Measurements from ENCODE around the gene NRP1.

Gene NRP1

DNA sequence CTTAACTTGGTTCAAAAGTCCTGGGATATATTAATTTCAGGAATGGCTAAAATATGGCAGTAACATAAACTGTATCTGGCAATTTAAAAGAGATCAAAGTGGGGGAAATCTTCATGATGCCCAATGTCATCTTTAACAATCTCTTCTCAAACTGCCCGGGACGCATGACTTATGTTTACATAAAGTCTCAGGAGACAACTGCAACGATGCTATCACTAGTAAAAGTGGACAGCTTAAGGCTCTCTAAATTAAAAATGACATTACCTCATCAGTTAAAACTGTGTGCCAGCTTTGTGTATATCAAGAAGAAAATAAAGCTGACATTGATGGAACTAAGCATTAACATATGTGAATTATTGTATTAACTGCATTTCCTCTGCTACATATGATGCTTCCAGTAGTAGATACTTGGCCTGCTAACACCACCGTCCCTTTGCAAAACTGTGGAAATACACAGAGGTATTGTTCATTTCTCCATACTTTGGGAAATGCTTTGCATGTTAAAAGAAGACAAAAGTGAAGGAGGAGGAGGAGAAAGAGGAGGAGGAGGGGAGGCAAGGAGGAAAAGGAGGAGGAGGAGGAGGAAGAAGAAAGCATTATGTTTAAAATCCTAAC is 62.4 kb downstream of the NRP1 start:
- H3K9me3 ChIP-seq = no peaks in the 10 kb centered on the region
- H3K9ac ChIP-seq = no peak overlapping the region
- TF ChIP-seq Cebpa-rat (IDR thresholded peaks at IDR 0.05) = no peak
- H3K27ac ChIP-seq = no peak overlapping the region
- H3K4me1 ChIP-seq = peaks cover 23% of the 10 kb centered on the region
- H3K36me3 ChIP-seq = no peaks in the 10 kb centered on the region
- H3K27me3 ChIP-seq = no peaks in the 10 kb centered on the region
- H3K4me2 ChIP-seq = no peak overlapping the region; the same call in 1 of the 2 replicates
- H3K4me3 ChIP-seq = no peak overlapping the region
- H4K20me1 ChIP-seq = no peaks in the 10 kb centered on the region

DNA sequence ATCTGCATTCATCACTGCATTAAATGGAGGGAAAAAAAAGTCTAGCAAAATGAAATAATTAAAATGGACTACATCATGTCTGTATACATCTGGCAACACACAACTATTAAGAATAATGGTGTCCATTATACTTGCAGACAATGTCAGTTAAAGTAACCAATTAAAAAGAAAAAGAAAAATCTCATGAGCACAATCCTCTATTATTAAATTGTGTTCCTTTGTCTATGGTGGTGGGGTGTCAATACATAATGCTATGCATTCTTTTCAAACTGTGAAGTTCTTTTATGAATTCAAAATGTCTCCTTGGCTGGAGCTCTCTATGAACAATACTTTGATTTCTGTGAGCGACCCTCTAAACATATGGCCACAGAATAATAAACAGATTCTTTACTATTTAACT is 63.5 kb downstream of the NRP1 start:
- TF ChIP-seq Cebpa-rat (IDR thresholded peaks at IDR 0.05) = no peak
- Histone ChIP-seq H3K9me3 (no peaks in the 10 kb centered on the region), H3K27me3 (no peaks in the 10 kb centered on the region)

DNA sequence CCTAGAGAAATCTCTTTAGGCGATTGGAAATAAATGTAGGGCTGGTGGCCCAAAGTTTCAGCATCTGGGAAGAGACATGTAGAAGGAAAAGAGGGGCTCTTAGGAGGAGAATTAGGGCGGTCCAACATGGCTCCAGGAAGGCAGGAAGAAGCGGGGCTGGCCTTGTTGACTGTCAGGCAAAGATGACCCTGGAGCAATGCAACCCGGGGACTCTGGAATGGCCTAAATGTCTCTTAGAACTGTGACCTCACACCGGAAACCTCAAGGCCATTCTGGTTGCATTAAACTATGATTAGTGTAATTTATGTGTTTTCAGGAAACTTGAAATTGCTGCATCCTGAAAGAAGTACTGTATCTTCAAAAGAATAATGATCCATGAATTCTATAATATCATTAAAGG is 66.8 kb downstream of the NRP1 start:
- no peaks in the 10 kb centered on the region for H4K20me1 ChIP-seq
- no peaks in the 10 kb centered on the region for H3K27me3 ChIP-seq
- no peaks in the 10 kb centered on the region for H3K36me3 ChIP-seq
- no peak overlapping the region for H3K27ac ChIP-seq
- H3K4me1 ChIP-seq = peaks cover 14% of the 10 kb centered on the region
- H3K9ac ChIP-seq = no peak overlapping the region
- no peak overlapping the region for H3K4me3 ChIP-seq
- H3K9me3 ChIP-seq = no peaks in the 10 kb centered on the region
- H3K4me2 ChIP-seq = no peak overlapping the region
- TF ChIP-seq Cebpa-rat (IDR thresholded peaks at IDR 0.05) = no peak

More for the DNA sequence above, 63.5 kb downstream of the NRP1 start:
- H3K27ac ChIP-seq = no peak overlapping the region
- no peak overlapping the region for H3K4me2 ChIP-seq
- H4K20me1 ChIP-seq = no peaks in the 10 kb centered on the region
- no peak overlapping the region for H3K9ac ChIP-seq
- peaks cover 23% of the 10 kb centered on the region for H3K4me1 ChIP-seq
- H3K4me3 ChIP-seq = no peak overlapping the region
- no peaks in the 10 kb centered on the region for H3K36me3 ChIP-seq

DNA sequence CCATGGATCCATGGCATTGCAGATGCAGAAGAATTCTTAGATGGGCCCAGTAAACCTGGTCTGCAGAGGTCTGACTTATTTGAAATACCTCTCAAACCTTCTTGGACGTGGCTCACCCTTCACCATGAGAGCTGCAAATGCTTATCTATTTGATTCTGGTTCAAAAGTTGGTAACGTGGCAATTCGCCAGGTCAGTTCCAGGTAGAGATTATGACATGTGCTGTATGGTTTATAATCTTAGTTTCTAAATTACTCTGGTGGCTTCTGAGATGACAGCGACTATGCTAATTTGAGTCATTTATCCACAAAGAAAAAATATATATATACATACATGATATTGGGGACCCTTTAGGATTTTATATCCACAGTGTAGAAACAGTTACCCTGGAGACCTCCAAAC is 68.8 kb downstream of the NRP1 start:
- H3K36me3 ChIP-seq = no peaks in the 10 kb centered on the region
- no peak for TF ChIP-seq Cebpa-rat (IDR thresholded peaks at IDR 0.05)
- H3K27me3 ChIP-seq = no peaks in the 10 kb centered on the region
- H3K9me3 ChIP-seq = no peaks in the 10 kb centered on the region
- no peak overlapping the region for H3K4me3 ChIP-seq
- no peaks in the 10 kb centered on the region for H4K20me1 ChIP-seq
- H3K4me2 ChIP-seq = no peak overlapping the region
- no peak overlapping the region for H3K27ac ChIP-seq
- H3K4me1 ChIP-seq = 0 out of 2 replicates have a peak, but pooled peaks cover 4% of the 10 kb centered on the region
- no peak overlapping the region for H3K9ac ChIP-seq

DNA sequence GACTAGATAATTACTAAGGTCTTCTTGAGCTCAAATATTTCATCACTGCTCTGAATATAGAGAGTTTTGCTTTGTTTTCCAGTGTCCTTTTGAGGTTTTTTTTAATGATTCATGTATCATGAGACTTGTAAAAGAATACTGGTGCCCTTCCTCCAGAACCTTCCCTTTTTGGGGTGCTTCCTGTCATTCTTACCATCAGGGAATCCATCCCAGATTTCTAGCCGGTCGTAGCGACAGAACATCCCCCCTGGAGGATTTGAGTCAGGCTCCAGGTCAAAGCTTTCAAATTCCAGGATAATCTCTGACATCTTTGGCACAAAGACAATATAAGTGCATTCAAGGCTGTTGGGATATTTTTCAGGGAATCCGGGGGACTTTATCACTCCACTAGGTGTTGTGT is 71.0 kb downstream of the NRP1 start:
- Histone ChIP-seq H3K4me1 (0 out of 2 replicates have a peak, but pooled peaks cover 4% of the 10 kb centered on the region), H3K4me2 (no peak overlapping the region), H3K9ac (no peak overlapping the region), H4K20me1 (no peaks in the 10 kb centered on the region), H3K9me3 (no peaks in the 10 kb centered on the region), H3K27me3 (no peaks in the 10 kb centered on the region), H3K36me3 (no peaks in the 10 kb centered on the region), H3K27ac (no peak overlapping the region), H3K4me3 (no peak overlapping the region)
- no peak for TF ChIP-seq Cebpa-rat (IDR thresholded peaks at IDR 0.05)

DNA sequence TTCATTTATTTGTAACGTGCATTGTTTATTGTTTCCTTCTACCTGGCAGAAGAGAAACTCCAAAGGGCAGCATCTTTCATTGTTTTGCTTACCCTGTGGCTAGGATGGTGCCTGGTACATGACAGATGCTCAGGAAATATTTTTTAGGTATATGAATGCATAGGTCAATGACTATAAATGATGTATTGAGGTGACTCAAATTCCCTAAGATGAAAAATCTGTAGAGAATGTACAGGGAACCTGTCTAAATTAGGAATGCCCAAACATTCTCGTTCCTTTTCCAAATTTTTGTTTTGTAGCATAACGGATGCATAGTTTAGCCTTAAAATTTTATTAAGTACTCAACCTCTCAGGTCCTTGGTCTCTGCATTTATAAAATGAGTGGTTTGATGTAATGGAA is 71.6 kb downstream of the NRP1 start:
- 0 out of 2 replicates have a peak, but pooled peaks cover 4% of the 10 kb centered on the region for H3K4me1 ChIP-seq
- H3K27me3 ChIP-seq = no peaks in the 10 kb centered on the region
- H3K9ac ChIP-seq = no peak overlapping the region
- TF ChIP-seq Cebpa-rat (IDR thresholded peaks at IDR 0.05) = no peak
- no peak overlapping the region for H3K4me2 ChIP-seq
- H3K4me3 ChIP-seq = no peak overlapping the region
- no peaks in the 10 kb centered on the region for H4K20me1 ChIP-seq
- no peaks in the 10 kb centered on the region for H3K36me3 ChIP-seq
- H3K27ac ChIP-seq = no peak overlapping the region
- H3K9me3 ChIP-seq = no peaks in the 10 kb centered on the region

DNA sequence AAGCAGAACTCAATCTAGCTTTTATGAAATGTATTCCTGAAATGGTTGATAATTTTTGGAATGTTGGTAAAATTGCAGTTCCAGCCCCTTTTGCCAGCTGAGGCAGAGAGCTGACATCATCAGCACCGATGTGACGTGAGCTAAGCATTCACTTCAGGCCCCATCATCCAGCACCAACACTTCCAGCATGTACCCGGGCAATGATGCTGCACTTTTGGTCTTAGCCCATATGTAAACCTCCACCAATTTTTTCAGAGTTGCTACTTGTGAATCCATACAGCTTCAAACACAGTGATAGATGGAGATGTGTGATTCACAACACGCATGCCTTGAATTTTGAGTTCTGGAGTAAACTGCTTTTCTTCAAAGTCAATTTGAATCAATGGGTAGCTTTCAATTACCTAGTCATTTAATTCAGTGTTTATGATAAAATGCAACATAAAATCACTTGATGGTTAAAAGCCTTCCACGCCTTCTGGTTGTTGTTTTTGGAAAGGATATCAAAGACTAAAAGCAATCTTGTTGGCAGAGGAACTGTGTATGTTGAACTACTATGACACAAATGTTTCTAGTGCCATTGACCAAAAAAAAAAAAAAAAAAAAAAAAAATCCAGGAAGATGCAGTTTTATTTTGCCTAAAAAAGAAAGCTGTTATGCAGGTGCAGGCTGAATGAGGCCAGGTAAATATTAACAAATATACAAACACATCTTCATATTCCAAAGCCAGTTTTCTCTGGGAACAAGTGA is 73.9 kb downstream of the NRP1 start:
- no peaks in the 10 kb centered on the region for H3K36me3 ChIP-seq
- no peak for TF ChIP-seq Cebpa-rat (IDR thresholded peaks at IDR 0.05)
- H3K4me2 ChIP-seq = no peak overlapping the region
- H3K9ac ChIP-seq = no peak overlapping the region
- H4K20me1 ChIP-seq = no peaks in the 10 kb centered on the region
- no peaks in the 10 kb centered on the region for H3K27me3 ChIP-seq
- H3K4me1 ChIP-seq = no peaks in the 10 kb centered on the region
- H3K4me3 ChIP-seq = no peak overlapping the region
- no peaks in the 10 kb centered on the region for H3K9me3 ChIP-seq
- no peak overlapping the region for H3K27ac ChIP-seq

DNA sequence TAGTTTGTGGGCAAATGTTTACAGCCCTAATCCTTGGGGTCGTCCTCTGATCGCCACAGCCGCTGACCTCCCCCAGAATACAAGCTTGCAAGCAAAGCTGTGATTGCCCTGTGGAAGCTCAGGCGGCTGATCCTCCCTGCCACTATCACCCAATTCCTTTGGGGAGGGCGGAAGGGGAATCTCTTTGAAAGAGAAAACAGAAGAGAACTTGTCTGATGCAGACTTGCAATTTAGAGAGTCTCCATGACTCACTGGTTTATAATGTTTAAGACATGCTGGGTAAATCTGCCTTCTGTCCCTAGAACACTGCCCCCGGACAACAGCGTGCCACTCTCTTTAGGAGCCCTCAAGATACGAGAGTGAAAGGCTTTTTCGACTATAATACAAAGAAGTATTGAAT is 75.5 kb downstream of the NRP1 start:
- Histone ChIP-seq H3K9me3 (no peaks in the 10 kb centered on the region), H3K4me1 (no peaks in the 10 kb centered on the region), H3K27ac (no peak overlapping the region), H3K9ac (no peak overlapping the region), H3K27me3 (no peaks in the 10 kb centered on the region), H4K20me1 (no peaks in the 10 kb centered on the region), H3K4me3 (no peak overlapping the region), H3K4me2 (no peak overlapping the region), H3K36me3 (no peaks in the 10 kb centered on the region)
- TF ChIP-seq Cebpa-rat (IDR thresholded peaks at IDR 0.05) = no peak

DNA sequence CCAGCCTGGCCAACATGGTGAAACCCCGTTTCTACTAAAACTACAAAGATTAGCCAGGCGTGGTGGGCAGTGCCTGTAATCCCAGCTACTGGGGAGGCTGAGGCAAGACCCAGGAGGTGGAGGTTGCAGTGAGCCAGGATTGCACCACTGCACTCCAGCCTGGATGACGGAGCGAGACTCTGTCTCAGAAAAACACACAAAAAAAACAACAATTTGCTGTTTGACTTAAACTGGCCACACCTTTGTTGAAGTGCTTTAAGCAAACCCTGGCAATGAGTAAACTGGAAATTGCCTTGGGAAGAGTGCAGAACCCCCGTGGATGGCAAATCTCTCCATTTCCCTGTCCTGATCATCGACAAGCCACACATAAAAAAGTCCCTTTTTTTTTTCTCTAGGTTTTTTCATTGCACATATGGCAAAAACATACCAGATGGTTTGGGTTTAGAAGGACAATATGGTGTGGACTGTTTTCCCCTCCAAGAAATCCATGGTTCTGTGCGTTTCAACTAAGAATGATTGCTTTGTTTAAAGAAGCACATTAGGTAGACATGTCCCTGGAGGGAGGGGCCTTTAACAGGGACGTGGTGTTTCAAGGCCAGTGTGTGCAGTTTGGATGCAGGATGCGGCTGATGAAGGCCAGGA is 76.9 kb downstream of the NRP1 start:
- H3K36me3 ChIP-seq = no peaks in the 10 kb centered on the region
- H3K4me2 ChIP-seq = no peak overlapping the region
- no peak overlapping the region for H3K27ac ChIP-seq
- no peak for TF ChIP-seq Cebpa-rat (IDR thresholded peaks at IDR 0.05)
- H4K20me1 ChIP-seq = no peaks in the 10 kb centered on the region
- H3K4me1 ChIP-seq = peaks cover 5% of the 10 kb centered on the region
- H3K4me3 ChIP-seq = no peak overlapping the region
- no peaks in the 10 kb centered on the region for H3K27me3 ChIP-seq
- no peaks in the 10 kb centered on the region for H3K9me3 ChIP-seq
- no peak overlapping the region for H3K9ac ChIP-seq

DNA sequence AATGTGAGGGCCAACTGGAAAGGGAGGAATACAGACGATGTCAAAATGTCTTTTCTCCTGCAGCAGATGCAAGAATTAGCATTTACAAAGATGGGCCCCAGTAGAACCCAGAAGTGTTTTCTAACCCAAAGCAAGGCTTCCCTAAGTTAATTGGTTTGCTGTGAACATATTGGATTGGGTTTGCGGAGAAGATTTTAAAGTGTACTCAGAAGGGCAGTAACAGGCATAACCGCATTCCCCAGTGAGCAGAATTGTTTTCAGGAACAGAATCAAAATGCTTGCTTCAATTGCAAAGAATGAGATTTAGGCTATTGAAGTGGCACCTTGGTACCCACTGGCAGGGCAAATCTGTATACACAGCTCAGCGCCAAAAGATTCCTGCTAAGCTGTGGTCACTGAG is 78.0 kb downstream of the NRP1 start:
- Histone ChIP-seq H3K4me2 (no peak overlapping the region), H3K27ac (no peak overlapping the region), H4K20me1 (no peaks in the 10 kb centered on the region), H3K4me3 (no peak overlapping the region), H3K36me3 (peaks cover 8% of the 10 kb centered on the region; the same call in 1 of the 2 replicates), H3K9ac (no peak overlapping the region), H3K9me3 (peaks cover 10% of the 10 kb centered on the region), H3K4me1 (peaks cover 13% of the 10 kb centered on the region), H3K27me3 (no peaks in the 10 kb centered on the region)
- no peak for TF ChIP-seq Cebpa-rat (IDR thresholded peaks at IDR 0.05)
